WTC11 (cell line): ENCODE data around the gene ARAP1. TPM values are rescaled to one million over a fixed set of nuclear protein-coding genes. Genes with fewer than 3 reads are reported as not detected.

ENCODE experiments used
- ATAC-seq: fragments of 200-7000 bp; cut with Tn5 transposase; 2 replicates; pipeline ENCODE4 v1.10.0; 2021; ENCODE audit warnings: mild to moderate bottlenecking, moderate library complexity
- CTCF ChIA-PET: fragments of 300-600 bp; sonication (Branson Sonifier 250); formaldehyde crosslinking; loops from one replicate; lab custom pipeline; 2021; ENCODE audit warnings: antibody characterized with exemption; lab: Charles Lee
- POLR2A ChIA-PET: fragments of 350-600 bp; sonication (Branson Sonifier 250); formaldehyde crosslinking; loops from one replicate; lab custom pipeline; 2021; ENCODE audit warnings: antibody characterized with exemption; lab: Charles Lee
- DNase-seq: peaks from one replicate; pipeline ENCODE4 v3.0.0; 2021; ENCODE audit warnings: low spot score
- H3K27ac Mint-ChIP-seq: 2 replicates; pipeline ENCODE4 v1.8.0; 2021; ENCODE audit warnings: mixed read lengths
- H3K27me3 Mint-ChIP-seq: 2 replicates; pipeline ENCODE4 v1.8.0; 2021; ENCODE audit warnings: low read depth, mild to moderate bottlenecking, moderate library complexity, mixed read lengths
- H3K36me3 Mint-ChIP-seq: 2 replicates; pipeline ENCODE4 v1.8.0; 2021; ENCODE audit warnings: mixed read lengths
- H3K4me1 Mint-ChIP-seq: 2 replicates; pipeline ENCODE4 v1.8.0; 2022; ENCODE audit warnings: mixed read lengths
- H3K4me3 Mint-ChIP-seq: 2 replicates; pipeline ENCODE4 v1.8.0; 2021; ENCODE audit warnings: mild to moderate bottlenecking, moderate library complexity, mixed read lengths
- H3K9me3 Mint-ChIP-seq: 2 replicates; pipeline ENCODE4 v1.8.0; 2021; ENCODE audit warnings: mixed read lengths
- ARID4B ChIP-seq: sonication (generic); formaldehyde crosslinking; IDR thresholded peaks from 2 replicates; pipeline ENCODE4 v1.8.0; 2023; ENCODE audit warnings: missing genetic modification reagents, mild to moderate bottlenecking, borderline replicate concordance
- CDX4 ChIP-seq: fragments of 250-450 bp; sonication (Bioruptor Pico); IDR thresholded peaks from 2 replicates; pipeline ENCODE4 v1.9.0; 2021; ENCODE audit warnings: moderate library complexity, mild to moderate bottlenecking, inconsistent platforms, borderline replicate concordance
- FOXJ3 ChIP-seq: sonication (generic); formaldehyde crosslinking; IDR thresholded peaks from 2 replicates; pipeline ENCODE4 v1.9.0; 2021; ENCODE audit warnings: missing genetic modification reagents, mild to moderate bottlenecking, borderline replicate concordance
- FOXP1 ChIP-seq: sonication (generic); formaldehyde crosslinking; IDR thresholded peaks from 2 replicates; pipeline ENCODE4 v1.8.0; 2022; ENCODE audit warnings: missing genetic modification reagents, mild to moderate bottlenecking, moderate library complexity, borderline replicate concordance
- FOXP4 ChIP-seq: sonication (generic); formaldehyde crosslinking; IDR thresholded peaks from 2 replicates; pipeline ENCODE4 v1.8.0; 2022; ENCODE audit warnings: mild to moderate bottlenecking, missing genetic modification reagents
- GRHL2 ChIP-seq: fragments of 250-450 bp; sonication (Bioruptor Pico); IDR thresholded peaks from 2 replicates; pipeline ENCODE4 v1.8.0; 2022; ENCODE audit warnings: mild to moderate bottlenecking, moderate library complexity; ENCODE audit not compliant: insufficient replicate concordance, severe bottlenecking
- IRF2 ChIP-seq: sonication (generic); formaldehyde crosslinking; IDR thresholded peaks from 2 replicates; pipeline ENCODE4 v1.8.0; 2022; ENCODE audit warnings: low read depth, missing genetic modification reagents, borderline replicate concordance
- NR3C1 ChIP-seq: sonication (generic); formaldehyde crosslinking; conservative IDR thresholded peaks from 2 replicates; pipeline ENCODE4 v1.8.1; 2023; ENCODE audit warnings: low read depth, mild to moderate bottlenecking, missing genetic modification reagents
- OVOL2 ChIP-seq: fragments of 250-450 bp; sonication (Bioruptor Pico); IDR thresholded peaks from 2 replicates; pipeline ENCODE4 v1.9.0; 2021; ENCODE audit warnings: mild to moderate bottlenecking, borderline replicate concordance
- SP1 ChIP-seq: sonication (generic); formaldehyde crosslinking; conservative IDR thresholded peaks from 2 replicates; pipeline ENCODE4 v1.8.1; 2022; ENCODE audit warnings: missing genetic modification reagents
- TCF7 ChIP-seq: sonication (generic); formaldehyde crosslinking; IDR thresholded peaks from 2 replicates; pipeline ENCODE4 v1.8.0; 2022; ENCODE audit warnings: mild to moderate bottlenecking, low read depth, missing genetic modification reagents, moderate library complexity
- ZNF121 ChIP-seq: sonication (generic); formaldehyde crosslinking; IDR thresholded peaks from 2 replicates; pipeline ENCODE4 v1.8.0; 2023; ENCODE audit warnings: missing genetic modification reagents
- total RNA-seq: library from RNA; stranded (reverse); gene quantifications from 3 replicates; pipeline ENCODE4 v1.2.3, GENCODE V29; 2021
- TF ChIP-seq, protein P1 (sequence below): sonication (generic); formaldehyde crosslinking; IDR thresholded peaks from 2 replicates; pipeline ENCODE4 v1.8.1; 2023; ENCODE audit warnings: mild to moderate bottlenecking, missing genetic modification reagents, moderate library complexity

ARAP1 gene
- total RNA-seq, 1 experiment from 2014 or later = 98.8 TPM

GRCh38 chr11:72784662-72785061 lies 32.5 kb upstream of the ARAP1 start (continued):
- TF ChIP-seq ARID4B = no peak
- no peak for TF ChIP-seq ZNF121 (CRISPR knock-in tag)
- TF ChIP-seq TCF7 (CRISPR knock-in tag) = no peak
- no peak for TF ChIP-seq OVOL2 (CRISPR knock-in tag)
- no peak for TF ChIP-seq CDX4 (CRISPR knock-in tag)
- TF ChIP-seq IRF2 (CRISPR knock-in tag) = no peak
- TF ChIP-seq GRHL2 (CRISPR knock-in tag) = no peak
- no peak for TF ChIP-seq SP1 (CRISPR knock-in tag)
- no peak for TF ChIP-seq FOXJ3 (CRISPR knock-in tag)

GRCh38 chr11:72783144-72783905 lies 31.1 kb upstream of the ARAP1 start:
- TF ChIP-seq, protein P1, sequence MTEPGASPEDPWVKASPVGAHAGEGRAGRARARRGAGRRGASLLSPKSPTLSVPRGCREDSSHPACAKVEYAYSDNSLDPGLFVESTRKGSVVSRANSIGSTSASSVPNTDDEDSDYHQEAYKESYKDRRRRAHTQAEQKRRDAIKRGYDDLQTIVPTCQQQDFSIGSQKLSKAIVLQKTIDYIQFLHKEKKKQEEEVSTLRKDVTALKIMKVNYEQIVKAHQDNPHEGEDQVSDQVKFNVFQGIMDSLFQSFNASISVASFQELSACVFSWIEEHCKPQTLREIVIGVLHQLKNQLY (CRISPR knock-in tag) = no peak
- TF ChIP-seq FOXP4 (CRISPR knock-in tag) (no peak), FOXP1 (CRISPR knock-in tag) (no peak), NR3C1 (no peak)
- Mint-ChIP-seq H3K4me3 (no peak overlapping the region), H3K4me1 (peaks cover 34% of the 10 kb centered on the region), H3K27me3 (peaks cover 7% of the 10 kb centered on the region), H3K9me3 (no peaks in the 10 kb centered on the region), H3K27ac (no peak overlapping the region), H3K36me3 (no peaks in the 10 kb centered on the region)
- DNase-seq (no peak), ATAC-seq (no peak)
- ChIA-PET CTCF (interaction anchor here (0.9 to 3.6 kb wide), 9 partner anchors 9 to 568 kb away, joined by 3 to 42 read pairs (median 5); partner anchors contain the start of gene STARD10), POLR2A (interaction anchor here (1.9 kb wide), 1 partner anchor 12 kb away, joined by 5 read pairs; no protein-coding TSS in a partner anchor)
